K562 (cell line): ENCODE measurements around the gene PYM1. TPM values are rescaled to one million over a fixed set of nuclear protein-coding genes. Genes with fewer than 3 reads are reported as not detected.
A peak's percentile ranks its signal among the peaks of the same experiment; 100 is the strongest.

Source experiments
- C11orf30 ChIP-seq: fragments of 450-650 bp; IDR thresholded peaks from 2 replicates; pipeline ENCODE4 v1.6.1; 2016; ENCODE audit warnings: low read depth, mild to moderate bottlenecking
- EHMT2 ChIP-seq: fragments of 450-650 bp; IDR thresholded peaks from 2 replicates; pipeline ENCODE4 v1.6.1; 2018; ENCODE audit warnings: antibody characterized with exemption
- EP300 ChIP-seq: IDR thresholded peaks from 2 replicates; pipeline ENCODE4 v1.6.1; 2012; ENCODE audit warnings: low read length, improper control_type of control experiment
- ESRRA ChIP-seq: fragments of 450-650 bp; IDR thresholded peaks from 2 replicates; pipeline ENCODE4 v1.6.1; 2014; ENCODE audit warnings: low read depth, mild to moderate bottlenecking, moderate library complexity, borderline replicate concordance
- HNRNPK ChIP-seq: fragments of 200-400 bp; formaldehyde crosslinking; IDR thresholded peaks from one replicate; pipeline ENCODE4 v1.6.1; 2018; ENCODE audit warnings: mild to moderate bottlenecking, low read depth, low read length; ENCODE audit not compliant: poor library complexity, severe bottlenecking
- KDM4B ChIP-seq, 2 experiments: fragments of 450-650 bp in 1 of 2; sonication (generic) in 1 of 2; IDR thresholded peaks; 2 replicates each; pipeline ENCODE4 v1.6.1; 2016 to 2017; ENCODE audit warnings: borderline replicate concordance in 2 of 2, antibody characterized with exemption in 1 of 2, low read depth in 1 of 2, mild to moderate bottlenecking in 1 of 2
- NKRF ChIP-seq: fragments of 450-650 bp; IDR thresholded peaks from 2 replicates; pipeline ENCODE4 v1.6.1; 2016; ENCODE audit warnings: borderline replicate concordance
- RBFOX2 ChIP-seq: fragments of 200-400 bp; formaldehyde crosslinking; IDR thresholded peaks from 2 replicates; pipeline ENCODE4 v1.6.1; 2017; ENCODE audit warnings: low read depth, mild to moderate bottlenecking, low read length, moderate library complexity
- STAT6 ChIP-seq: sonication (generic); formaldehyde crosslinking; IDR thresholded peaks from 2 replicates; pipeline ENCODE4 v1.8.1; 2023; ENCODE audit warnings: mild to moderate bottlenecking, missing genetic modification reagents
- TAF9B ChIP-seq: fragments of 450-650 bp; IDR thresholded peaks from 2 replicates; pipeline ENCODE4 v1.6.1; 2018; ENCODE audit warnings: mild to moderate bottlenecking; ENCODE audit not compliant: partially characterized antibody
- ZHX1 ChIP-seq: fragments of 150-350 bp; conservative IDR thresholded peaks from 2 replicates; pipeline ENCODE4 v1.6.1; 2014; ENCODE audit warnings: low read length
- ZNF12 ChIP-seq: sonication (generic); formaldehyde crosslinking; IDR thresholded peaks from 2 replicates; pipeline ENCODE4 v1.4.0; 2020; ENCODE audit warnings: mild to moderate bottlenecking, missing genetic modification reagents
- ZNF75A ChIP-seq: fragments of 450-650 bp; formaldehyde crosslinking; IDR thresholded peaks from 2 replicates; pipeline ENCODE4 v1.4.0; 2020; ENCODE audit warnings: mild to moderate bottlenecking
- polyA plus RNA-seq, 8 experiments: library from polyadenylated mRNA; depleted of rRNA in 4 of 8; stranded (reverse) in 5 of 8; unstranded in 3 of 8; fragments of >200 nt; fragmentation: Nextera tagmentation in 2 of 8; fragmentation: Illumina TruSeq in 1 of 8; extraction: Ambion mirVana in 2 of 8; extraction: Trizol in 1 of 8; gene quantifications; 2 replicates each; pipeline versions ENCODE4 v1.2.1 to v1.2.3, GENCODE V29; 2011 to 2014; ENCODE audit warnings: inconsistent platforms in 1 of 8, missing spikeins in 1 of 8
- total RNA-seq, 7 experiments: library from RNA; depleted of rRNA in 6 of 7; stranded (reverse); fragments of >200 nt in 6 of 7; fragmentation: Illumina TruSeq in 2 of 7; extraction: Trizol in 2 of 7; gene quantifications; 2 replicates each; pipeline versions ENCODE4 v1.2.1 to v1.2.3, GENCODE V29; 2011 to 2021; ENCODE audit warnings: low replicate concordance in 1 of 7

The PYM1 gene
- total and polyA plus RNA-seq, 9 of the 15 experiments (the other 6 are each of a cell fraction or from before 2014, with no cell fraction given), result 29.0 to 51.3 (median 34.1) TPM

GRCh38 chr12:55973599-55974307 is 46.1 kb upstream of the PYM1 start, which contains the start of gene RAB5B (continued):
- TF ChIP-seq ESRRA (peak; percentile 47; the same call in 1 of the 2 replicates), EP300 (peak; percentile 7; the same call in 1 of the 2 replicates), C11orf30 (peak; percentile 72), ZNF75A (CRISPR knock-in tag) (no peak), RBFOX2 (peak; percentile 94), NKRF (peak; percentile 93), TAF9B (peak; percentile 70), EHMT2 (no peak), ZHX1 (no peak), KDM4B (IDR thresholded peaks at IDR 0.05; ENCODE audit: borderline replicate concordance in 2 of 2, low read depth in 1 of 2) (peak in 1 of 2 experiments; percentile 80; a peak in 1 of 4 replicates), STAT6 (CRISPR knock-in tag) (0 out of 2 replicates have a peak, but pooled peaks have one; percentile 23), ZNF12 (CRISPR knock-in tag) (no peak), HNRNPK (no peak)
